ENCODE measurements around the gene GALNT1.

DNA sequence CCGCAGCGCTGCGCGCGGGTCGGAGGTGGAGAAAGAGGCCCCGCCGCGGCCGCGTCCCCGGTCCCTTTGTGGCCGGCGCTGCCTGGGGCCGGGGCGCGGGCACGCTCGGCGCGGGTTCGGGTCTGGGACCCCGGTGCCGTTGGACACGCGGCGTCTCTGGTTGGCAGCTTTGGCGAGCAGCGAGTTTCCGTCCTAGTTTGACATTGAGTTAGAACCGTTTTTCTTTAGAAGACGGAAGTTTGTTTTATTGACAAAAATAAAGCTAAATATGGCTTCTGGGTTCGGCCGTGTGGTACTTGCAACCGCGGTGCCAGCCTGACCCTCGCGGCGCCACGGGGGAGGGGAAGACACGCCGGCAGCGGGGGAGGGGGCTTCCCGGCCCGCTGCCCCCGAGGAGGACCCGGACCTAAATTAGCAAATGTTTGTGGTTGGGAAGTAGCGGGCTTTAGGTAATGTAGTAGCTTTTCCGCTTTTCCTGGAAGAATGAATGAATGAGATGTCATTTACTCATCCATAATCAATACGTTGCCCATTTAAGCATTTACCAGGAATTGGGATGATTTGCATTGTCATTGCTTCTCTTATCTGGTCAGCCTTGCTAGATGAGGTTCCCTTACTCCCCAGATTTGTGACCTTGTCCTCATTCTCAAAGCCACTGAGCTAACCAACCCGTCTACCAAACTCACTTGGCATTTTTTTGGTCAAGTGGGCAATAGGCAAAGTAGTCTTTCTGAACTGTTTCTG lies 530 bp downstream of the GALNT1 start:
- TF ChIP-seq, protein P1, sequence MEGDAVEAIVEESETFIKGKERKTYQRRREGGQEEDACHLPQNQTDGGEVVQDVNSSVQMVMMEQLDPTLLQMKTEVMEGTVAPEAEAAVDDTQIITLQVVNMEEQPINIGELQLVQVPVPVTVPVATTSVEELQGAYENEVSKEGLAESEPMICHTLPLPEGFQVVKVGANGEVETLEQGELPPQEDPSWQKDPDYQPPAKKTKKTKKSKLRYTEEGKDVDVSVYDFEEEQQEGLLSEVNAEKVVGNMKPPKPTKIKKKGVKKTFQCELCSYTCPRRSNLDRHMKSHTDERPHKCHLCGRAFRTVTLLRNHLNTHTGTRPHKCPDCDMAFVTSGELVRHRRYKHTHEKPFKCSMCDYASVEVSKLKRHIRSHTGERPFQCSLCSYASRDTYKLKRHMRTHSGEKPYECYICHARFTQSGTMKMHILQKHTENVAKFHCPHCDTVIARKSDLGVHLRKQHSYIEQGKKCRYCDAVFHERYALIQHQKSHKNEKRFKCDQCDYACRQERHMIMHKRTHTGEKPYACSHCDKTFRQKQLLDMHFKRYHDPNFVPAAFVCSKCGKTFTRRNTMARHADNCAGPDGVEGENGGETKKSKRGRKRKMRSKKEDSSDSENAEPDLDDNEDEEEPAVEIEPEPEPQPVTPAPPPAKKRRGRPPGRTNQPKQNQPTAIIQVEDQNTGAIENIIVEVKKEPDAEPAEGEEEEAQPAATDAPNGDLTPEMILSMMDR (conservative IDR thresholded peaks at IDR 0.05; ENCODE audit: low read depth, low read length), result no peak
- TF ChIP-seq SMC3 (IDR thresholded peaks at IDR 0.05; ENCODE audit: low read depth, low read length) (no peak), NFE2L2 (IDR thresholded peaks at IDR 0.05; ENCODE audit: low read depth, low read length) (no peak)
